Peyer's patch (tissue), 4 donors: Measurements from ENCODE around the gene PPP6R1. TPM values are rescaled to one million over a fixed set of nuclear protein-coding genes. Genes with fewer than 3 reads are reported as not detected.
A peak's percentile ranks its signal among the peaks of the same experiment; 100 is the strongest.

ENCODE experiments used
- DNase-seq, 3 donors: peaks; one replicate each; pipeline ENCODE4 v3.0.0-alpha.2; 2017 to 2019
- H3K27ac ChIP-seq, 4 donors: fragments of 200-600 bp; sonication (generic); one replicate each; pipeline ENCODE4 v1.5.1; 2016 to 2019
- H3K27me3 ChIP-seq, 2 donors: fragments of 200-600 bp; sonication (generic); one replicate each; pipeline ENCODE4 v1.5.1; 2019
- H3K36me3 ChIP-seq, 3 donors: fragments of 200-600 bp; sonication (generic); one replicate each; pipeline ENCODE4 v1.5.1; 2016 to 2019
- H3K4me1 ChIP-seq, 4 donors: fragments of 200-600 bp; sonication (generic); one replicate each; pipeline ENCODE4 v1.5.1; 2016 to 2019
- H3K4me3 ChIP-seq, 4 donors: fragments of 200-600 bp; sonication (generic); 1 replicate in 3 of 4; 2 replicates in 1 of 4; pipeline ENCODE4 v1.5.1; 2016 to 2019; ENCODE audit warnings: mild to moderate bottlenecking in 1 of 4
- H3K9me3 ChIP-seq, 4 donors: fragments of 200-600 bp; sonication (generic); one replicate each; pipeline ENCODE4 v1.5.1; 2016 to 2019; ENCODE audit warnings: mild to moderate bottlenecking in 1 of 4
- POLR2A ChIP-seq, 2 donors: fragments of 450-650 bp; IDR thresholded peaks; one replicate each; pipeline ENCODE4 v1.5.1; 2017; ENCODE audit warnings: antibody characterized with exemption in 2 of 2, mild to moderate bottlenecking in 2 of 2, moderate library complexity in 2 of 2
- total RNA-seq, 4 donors: library from RNA; depleted of rRNA; stranded (reverse); fragments of >200 nt; gene quantifications; one replicate each; pipeline ENCODE4 v1.1.0, GENCODE V29; 2016
- TF ChIP-seq, protein P1 (sequence below), 6 experiments: fragments of 450-650 bp in 4 of 6; fragments of 200-600 bp in 2 of 6; sonication (generic) in 1 of 6; IDR thresholded peaks; one replicate each; pipeline ENCODE4 v1.5.1; 2017 to 2019; ENCODE audit warnings: antibody characterized with exemption in 6 of 6, mild to moderate bottlenecking in 3 of 6, moderate library complexity in 1 of 6

PPP6R1 gene, protein sequence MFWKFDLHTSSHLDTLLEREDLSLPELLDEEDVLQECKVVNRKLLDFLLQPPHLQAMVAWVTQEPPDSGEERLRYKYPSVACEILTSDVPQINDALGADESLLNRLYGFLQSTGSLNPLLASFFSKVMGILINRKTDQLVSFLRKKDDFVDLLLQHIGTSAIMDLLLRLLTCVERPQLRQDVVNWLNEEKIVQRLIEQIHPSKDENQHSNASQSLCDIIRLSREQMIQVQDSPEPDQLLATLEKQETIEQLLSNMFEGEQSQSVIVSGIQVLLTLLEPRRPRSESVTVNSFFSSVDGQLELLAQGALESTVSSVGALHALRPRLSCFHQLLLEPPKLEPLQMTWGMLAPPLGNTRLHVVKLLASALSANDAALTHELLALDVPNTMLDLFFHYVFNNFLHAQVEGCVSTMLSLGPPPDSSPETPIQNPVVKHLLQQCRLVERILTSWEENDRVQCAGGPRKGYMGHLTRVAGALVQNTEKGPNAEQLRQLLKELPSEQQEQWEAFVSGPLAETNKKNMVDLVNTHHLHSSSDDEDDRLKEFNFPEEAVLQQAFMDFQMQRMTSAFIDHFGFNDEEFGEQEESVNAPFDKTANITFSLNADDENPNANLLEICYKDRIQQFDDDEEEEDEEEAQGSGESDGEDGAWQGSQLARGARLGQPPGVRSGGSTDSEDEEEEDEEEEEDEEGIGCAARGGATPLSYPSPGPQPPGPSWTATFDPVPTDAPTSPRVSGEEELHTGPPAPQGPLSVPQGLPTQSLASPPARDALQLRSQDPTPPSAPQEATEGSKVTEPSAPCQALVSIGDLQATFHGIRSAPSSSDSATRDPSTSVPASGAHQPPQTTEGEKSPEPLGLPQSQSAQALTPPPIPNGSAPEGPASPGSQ
- 100 to 1,000 TPM in 2 of 4 donors, 10 to 100 TPM in 2; 71.2 to 123 (median 94.8) TPM for total RNA-seq

DNA sequence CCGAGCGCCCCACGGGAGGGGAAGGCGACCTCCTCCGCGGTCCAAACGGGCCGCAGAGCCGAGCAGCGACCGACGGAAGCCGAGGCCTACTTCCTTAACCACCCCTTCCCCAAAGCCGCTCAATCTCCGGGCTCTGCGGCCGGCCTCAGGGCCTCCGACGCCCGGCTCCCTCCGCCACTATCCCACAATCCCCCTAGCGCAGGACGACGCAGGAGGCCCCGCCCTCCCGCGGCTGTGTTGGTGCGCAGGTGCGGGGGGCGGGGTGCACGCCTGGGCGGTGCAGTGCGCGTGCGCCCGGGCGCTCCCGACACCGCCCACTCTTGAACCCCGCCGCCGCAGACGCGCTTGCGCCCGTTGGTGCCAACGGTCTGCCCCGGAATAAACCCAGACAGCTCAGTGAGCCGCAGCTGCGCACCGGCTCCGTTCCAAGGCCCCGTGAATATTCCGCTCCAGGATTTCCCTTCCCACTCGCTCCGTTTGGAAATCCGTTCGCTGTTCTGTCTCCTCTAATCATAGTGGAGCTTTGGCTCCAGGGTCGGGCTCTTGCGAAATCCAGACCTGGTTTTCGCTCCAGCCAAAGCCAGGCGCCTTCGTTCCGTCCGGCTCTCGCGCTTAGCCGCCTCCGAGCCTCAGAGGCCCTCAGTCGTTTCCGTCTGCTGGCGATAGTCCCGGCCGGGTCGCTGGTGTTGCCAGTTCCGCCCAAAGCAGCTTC is at the start of gene PPP6R1:
TSS of gene PPP6R1 (minus strand) at position 190 of the 712 bp plus-strand sequence. CDS start 11,914 bp downstream, outside the sequence.
- Histone ChIP-seq H3K9me3 (no peaks in the 10 kb centered on the region), H3K4me3 (peak within 1 kb of the TSS; percentile 93 to 98 (median 96)), H3K27ac (peak within 1 kb of the TSS; percentile 95 to 99 (median 96)), H3K36me3 (no peaks in the 10 kb centered on the region), H3K4me1 (peaks cover 0 to 40% (median 19%) of the 10 kb centered on the region in 4 donors), H3K27me3 (no peaks in the 10 kb centered on the region)
- TF ChIP-seq, protein P1, sequence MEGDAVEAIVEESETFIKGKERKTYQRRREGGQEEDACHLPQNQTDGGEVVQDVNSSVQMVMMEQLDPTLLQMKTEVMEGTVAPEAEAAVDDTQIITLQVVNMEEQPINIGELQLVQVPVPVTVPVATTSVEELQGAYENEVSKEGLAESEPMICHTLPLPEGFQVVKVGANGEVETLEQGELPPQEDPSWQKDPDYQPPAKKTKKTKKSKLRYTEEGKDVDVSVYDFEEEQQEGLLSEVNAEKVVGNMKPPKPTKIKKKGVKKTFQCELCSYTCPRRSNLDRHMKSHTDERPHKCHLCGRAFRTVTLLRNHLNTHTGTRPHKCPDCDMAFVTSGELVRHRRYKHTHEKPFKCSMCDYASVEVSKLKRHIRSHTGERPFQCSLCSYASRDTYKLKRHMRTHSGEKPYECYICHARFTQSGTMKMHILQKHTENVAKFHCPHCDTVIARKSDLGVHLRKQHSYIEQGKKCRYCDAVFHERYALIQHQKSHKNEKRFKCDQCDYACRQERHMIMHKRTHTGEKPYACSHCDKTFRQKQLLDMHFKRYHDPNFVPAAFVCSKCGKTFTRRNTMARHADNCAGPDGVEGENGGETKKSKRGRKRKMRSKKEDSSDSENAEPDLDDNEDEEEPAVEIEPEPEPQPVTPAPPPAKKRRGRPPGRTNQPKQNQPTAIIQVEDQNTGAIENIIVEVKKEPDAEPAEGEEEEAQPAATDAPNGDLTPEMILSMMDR (IDR thresholded peaks at IDR 0.05): peak in 2 of 6 experiments; percentile 2 to 41
- TF ChIP-seq POLR2A (IDR thresholded peaks at IDR 0.05): peak; percentile 87 to 89
- DNase-seq: peak; percentile 91 to 98 (median 97)

DNA sequence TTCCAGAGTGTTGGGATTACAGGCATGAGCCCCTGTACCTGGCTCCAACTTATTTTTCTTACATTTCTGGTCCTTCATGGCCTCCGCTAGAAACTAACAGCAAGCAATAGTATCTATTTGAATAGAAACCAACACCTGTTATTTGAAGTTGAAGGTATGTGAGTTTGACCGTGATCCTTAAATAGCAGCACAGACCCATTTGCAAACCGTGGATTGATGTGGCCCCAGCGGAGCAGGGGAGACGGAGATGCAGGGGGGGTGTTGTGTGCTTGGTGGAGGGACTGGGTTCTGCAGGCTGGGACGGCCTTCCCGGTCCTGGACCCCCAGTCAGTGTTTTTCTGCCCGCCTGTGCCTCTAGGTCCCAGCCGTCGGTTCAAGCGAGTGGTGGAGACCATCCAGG is 49.5 kb upstream of the PPP6R1 start:
- H3K4me1 ChIP-seq: no peaks in the 10 kb centered on the region
- H3K4me3 ChIP-seq: no peak overlapping the region
- TF ChIP-seq, protein P1 (IDR thresholded peaks at IDR 0.05): no peak
- no peak for TF ChIP-seq POLR2A (IDR thresholded peaks at IDR 0.05)
- no peak overlapping the region for H3K27ac ChIP-seq
- H3K36me3 ChIP-seq: peaks cover 0 to 6% (median 0%) of the 10 kb centered on the region in 3 donors
- no peak for DNase-seq
- H3K27me3 ChIP-seq: no peaks in the 10 kb centered on the region
- H3K9me3 ChIP-seq: no peaks in the 10 kb centered on the region

DNA sequence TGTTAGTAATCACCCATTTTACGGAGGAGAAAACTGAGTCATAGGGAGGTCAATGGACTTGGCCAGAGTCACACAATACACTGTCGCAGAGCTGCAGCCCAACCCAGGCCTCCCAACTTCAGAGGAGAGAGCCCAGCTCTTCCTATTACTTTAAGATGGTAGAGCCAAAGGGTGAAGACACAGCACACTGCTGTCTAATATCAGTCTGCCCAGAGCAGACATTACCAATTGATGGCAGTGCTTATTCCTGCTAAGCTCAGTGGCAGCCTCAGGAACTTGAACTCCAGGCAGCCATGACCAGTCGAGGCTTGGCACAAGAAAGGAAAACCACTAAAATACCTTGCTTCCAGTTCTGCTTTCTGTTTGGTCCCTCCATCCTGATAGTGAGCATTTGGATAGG is 47.9 kb upstream of the PPP6R1 start:
- Histone ChIP-seq H3K36me3 (no peaks in the 10 kb centered on the region), H3K4me1 (peaks cover 0 to 3% (median 0%) of the 10 kb centered on the region in 4 donors), H3K27ac (no peak overlapping the region), H3K27me3 (no peaks in the 10 kb centered on the region), H3K4me3 (no peak overlapping the region), H3K9me3 (no peaks in the 10 kb centered on the region)
- TF ChIP-seq, protein P1 (IDR thresholded peaks at IDR 0.05): no peak
- no peak for TF ChIP-seq POLR2A (IDR thresholded peaks at IDR 0.05)
- no peak for DNase-seq

DNA sequence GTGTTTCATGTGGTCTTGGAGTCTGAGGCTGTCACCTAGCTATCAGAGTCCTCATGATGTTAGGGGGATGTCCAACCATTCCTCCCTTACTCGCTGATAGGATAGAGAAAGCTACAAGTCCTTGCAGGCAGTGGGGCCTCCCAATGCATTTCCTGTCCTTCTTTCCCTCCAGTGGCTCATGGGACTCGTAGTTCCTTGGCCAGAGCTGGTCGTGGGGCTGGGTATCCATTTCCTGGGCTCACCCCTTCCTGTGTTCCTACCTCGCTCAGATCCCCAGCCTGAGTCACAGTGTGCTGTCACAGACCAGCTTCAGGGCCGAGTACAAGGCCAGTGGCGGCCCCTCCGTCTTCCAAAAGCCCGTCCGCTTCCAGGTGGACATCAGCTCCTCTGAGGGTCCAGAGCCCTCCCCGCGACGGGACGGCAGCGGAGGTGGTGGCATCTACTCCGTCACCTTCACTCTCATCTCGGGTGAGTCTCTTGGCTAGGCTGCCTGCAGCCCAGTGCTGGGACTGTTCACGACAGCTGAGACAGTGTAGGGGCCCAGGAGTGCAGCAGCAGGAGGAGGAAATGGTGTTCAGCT is 47.3 kb upstream of the PPP6R1 start:
- TF ChIP-seq, protein P1 (IDR thresholded peaks at IDR 0.05): no peak
- no peak for TF ChIP-seq POLR2A (IDR thresholded peaks at IDR 0.05)
- Histone ChIP-seq H3K36me3 (no peaks in the 10 kb centered on the region), H3K9me3 (no peaks in the 10 kb centered on the region), H3K4me1 (peaks cover 0 to 8% (median 0%) of the 10 kb centered on the region in 4 donors), H3K4me3 (no peak overlapping the region), H3K27ac (no peak overlapping the region), H3K27me3 (no peaks in the 10 kb centered on the region)
- DNase-seq: no peak

DNA sequence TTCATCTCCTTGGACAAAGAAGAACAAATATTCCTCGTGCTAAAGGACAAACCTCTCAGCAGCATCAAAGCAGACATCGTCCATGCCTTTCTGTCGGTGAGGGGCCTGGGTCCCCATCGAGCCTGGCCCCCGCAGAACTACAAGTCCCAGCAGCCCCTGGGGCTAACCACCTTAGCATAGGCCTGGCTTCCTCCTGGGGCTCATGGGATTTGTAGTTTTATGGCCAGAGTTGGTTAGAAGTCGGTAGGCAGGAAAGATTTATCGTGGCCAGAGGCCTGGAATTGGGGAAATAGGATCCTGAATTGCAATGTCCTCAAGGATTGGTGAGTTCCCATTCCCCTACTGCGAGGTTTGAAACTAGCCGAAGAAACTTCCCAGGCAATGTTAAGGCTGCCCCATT is 46.7 kb upstream of the PPP6R1 start:
- peak in 2 of 3 donors; percentile 36 to 63 for DNase-seq
- no peaks in the 10 kb centered on the region for H3K9me3 ChIP-seq
- H3K27ac ChIP-seq: no peak overlapping the region
- H3K27me3 ChIP-seq: no peaks in the 10 kb centered on the region
- no peaks in the 10 kb centered on the region for H3K36me3 ChIP-seq
- TF ChIP-seq, protein P1 (IDR thresholded peaks at IDR 0.05): no peak
- TF ChIP-seq POLR2A (IDR thresholded peaks at IDR 0.05): no peak
- no peak overlapping the region for H3K4me3 ChIP-seq
- H3K4me1 ChIP-seq: peaks cover 0 to 8% (median 0%) of the 10 kb centered on the region in 4 donors
